Measurements from ENCODE around the gene THRSP.

- TF ChIP-seq ZNF274 (IDR thresholded peaks at IDR 0.05; ENCODE audit: borderline replicate concordance, extremely low read depth, low read length) (no peak), EP300 (IDR thresholded peaks at IDR 0.05; ENCODE audit: borderline replicate concordance in 1 of 2, low read depth in 2 of 2, low read length in 2 of 2) (no peak), CREB1 (IDR thresholded peaks at IDR 0.05) (no peak), TCF12 (IDR thresholded peaks at IDR 0.05; ENCODE audit: low read depth, low read length) (no peak), RAD21 (IDR thresholded peaks at IDR 0.05 in 1 of 2, conservative IDR thresholded peaks at IDR 0.05 in 1 of 2; ENCODE audit: low read depth in 2 of 2, low read length in 2 of 2) (no peak), ATF3 (IDR thresholded peaks at IDR 0.05; ENCODE audit: insufficient read depth, low read depth, low read length) (no peak), MAX (IDR thresholded peaks at IDR 0.05) (no peak), FOSL1 (IDR thresholded peaks at IDR 0.05; ENCODE audit: insufficient read depth, low read depth, low read length) (no peak), KDM1A (IDR thresholded peaks at IDR 0.05; ENCODE audit: borderline replicate concordance, low read length) (no peak), CTCF (IDR thresholded peaks at IDR 0.05; ENCODE audit: control extremely low read depth in 1 of 3, insufficient read depth in 1 of 3, low read depth in 1 of 3, low read length in 3 of 3) (no peak), YY1 (IDR thresholded peaks at IDR 0.05; ENCODE audit: low read depth, low read length) (no peak)
These were observed 36.0 kb downstream of the THRSP start for GRCh38 chr11:78099666-78100065.
